Right lobe of liver (tissue), 6 donors: ENCODE data around the gene GFOD1. TPM values are rescaled to one million over a fixed set of nuclear protein-coding genes. Genes with fewer than 3 reads are reported as not detected.
A peak's percentile ranks its signal among the peaks of the same experiment; 100 is the strongest.
"Not testable (repeated sequence)": the region's sequence is repeated elsewhere in the genome, so short reads cannot be mapped to it uniquely, and the experiment has no call there.

Experiments used
- ATAC-seq, 4 donors: fragments of 200-7000 bp; cut with Tn5 transposase; one replicate each; pipeline ENCODE4 v1.9.1; 2020; ENCODE audit warnings: mild to moderate bottlenecking in 4 of 4, moderate library complexity in 4 of 4
- DNase-seq, 3 donors: peaks; one replicate each; pipeline ENCODE4 v3.0.0-alpha.2; 2020
- H3K27ac ChIP-seq, 3 donors: fragments of 200-600 bp; one replicate each; pipeline ENCODE4 v1.8.0; 2022
- H3K27me3 ChIP-seq, 2 donors: fragments of 200-600 bp; one replicate each; pipeline ENCODE4 v1.8.0; 2022
- H3K36me3 ChIP-seq, 4 donors: fragments of 200-600 bp; sonication (generic) in 1 of 4; one replicate each; pipeline versions ENCODE4 v1.5.1 to v1.8.0; 2017 to 2022; ENCODE audit warnings: control low read depth in 1 of 4
- H3K4me1 ChIP-seq, 4 donors: fragments of 200-600 bp; sonication (generic) in 1 of 4; one replicate each; pipeline versions ENCODE4 v1.5.1 to v1.8.0; 2017 to 2022; ENCODE audit warnings: control low read depth in 1 of 4
- H3K4me3 ChIP-seq, 3 donors: fragments of 200-600 bp; one replicate each; pipeline ENCODE4 v1.8.0; 2022
- H3K9me3 ChIP-seq, 4 donors: fragments of 200-600 bp; sonication (generic) in 1 of 4; one replicate each; pipeline versions ENCODE4 v1.5.1 to v1.8.0; 2017 to 2022; ENCODE audit warnings: control low read depth in 1 of 4
- CTCF ChIP-seq, 4 donors: fragments of 200-600 bp in 3 of 4; fragments of 450-650 bp in 1 of 4; IDR thresholded peaks; one replicate each; pipeline versions ENCODE4 v1.5.1 to v1.8.0; 2016 to 2022; ENCODE audit warnings: antibody characterized with exemption in 4 of 4, mild to moderate bottlenecking in 2 of 4
- POLR2A ChIP-seq: fragments of 450-650 bp; IDR thresholded peaks from one replicate; pipeline ENCODE4 v1.6.1; 2017; ENCODE audit warnings: antibody characterized with exemption, mild to moderate bottlenecking
- WGBS: methylation state at CpG from one replicate; pipeline ENCODE4 v1.1.6; 2018; ENCODE audit warnings: low coverage, low lambda C conversion rate; ENCODE audit not compliant: insufficient coverage; ENCODE audit errors: missing lambda C conversion rate; 5-methylcytosine and 5-hydroxymethylcytosine counted together
- intact Hi-C, 2 donors: fragments of 100-400 bp; cut with DNase I; formaldehyde crosslinking; loops; one replicate each; pipeline versions ENCODE4 v1.11.2 to v1.14.1; 2022
- total RNA-seq, 6 experiments: library from RNA; depleted of rRNA in 2 of 6; stranded (reverse); fragments of >200 nt in 2 of 6; fragmentation: NEBNext Ultra II Directional in 3 of 6; extraction: Animal tissue kit (Norgen Biotek cat#: 25700) in 3 of 6; gene quantifications; one replicate each; pipeline versions ENCODE4 v1.1.0 to v1.2.4, GENCODE V29; 2016 to 2023
- donor health status: DM: no; HTN: yes; CAD: no.
- donor health status: DM: no; HTN: no; CAD: no.
- donor health status: DM: no; HTN: no; CAD: no.
- donor health status: DM: no; HTN: yes; CAD: no.
- donor health status: DM: no; HTN: yes; CAD: no.

GFOD1 gene
- total RNA-seq, 6 experiments from 2014 or later: 5.4 to 8.5 (median 7.5) TPM

- H3K27me3 ChIP-seq: no peaks in the 10 kb centered on the region
- H3K27ac ChIP-seq: peak overlapping the region in 1 of 3 donors; percentile 60
- H3K9me3 ChIP-seq: no peaks in the 10 kb centered on the region
- no peak overlapping the region for H3K4me3 ChIP-seq
- TF ChIP-seq CTCF (IDR thresholded peaks at IDR 0.05): no peak
- TF ChIP-seq POLR2A: no peak
- DNase-seq (no peak), ATAC-seq (no peak)
- 82% methylated on average over 7 of the region's 8 CpGs for WGBS
- intact Hi-C loops: no loop called here
- H3K36me3 ChIP-seq: no peaks in the 10 kb centered on the region
- peaks cover 0 to 33% (median 0%) of the 10 kb centered on the region in 4 donors for H3K4me1 ChIP-seq
Observed at GRCh38 chr6:13463328-13463717, 24.1 kb downstream of the GFOD1 start.

- intact Hi-C loops: no loop called here
- DNase-seq: no peak
- peak overlapping the region in 1 of 3 donors; percentile 60 for H3K27ac ChIP-seq
- H3K4me3 ChIP-seq: no peak overlapping the region
- H3K27me3 ChIP-seq: no peaks in the 10 kb centered on the region
- WGBS: 49% methylated on average over 9 of the region's 12 CpGs
- H3K9me3 ChIP-seq: no peaks in the 10 kb centered on the region
- ATAC-seq: peak in 1 of 4 donors; percentile 13
- H3K4me1 ChIP-seq: peaks cover 0 to 38% (median 0%) of the 10 kb centered on the region in 4 donors
- TF ChIP-seq POLR2A: no peak
- no peak for TF ChIP-seq CTCF (IDR thresholded peaks at IDR 0.05)
- H3K36me3 ChIP-seq: no peaks in the 10 kb centered on the region
Observed at GRCh38 chr6:13462458-13463327, 24.7 kb downstream of the GFOD1 start.

- H3K4me3 ChIP-seq: no peak overlapping the region
- H3K9me3 ChIP-seq: no peaks in the 10 kb centered on the region
- H3K27ac ChIP-seq: peak overlapping the region in 1 of 3 donors; percentile 60
- H3K4me1 ChIP-seq: peaks cover 0 to 42% (median 0%) of the 10 kb centered on the region in 4 donors
- TF ChIP-seq CTCF (IDR thresholded peaks at IDR 0.05) (no peak), POLR2A (no peak)
- no peaks in the 10 kb centered on the region for H3K27me3 ChIP-seq
- 33% methylated on average over 3 of the region's 6 CpGs for WGBS
- ATAC-seq: peak; percentile 80 to 90 (median 86)
- H3K36me3 ChIP-seq: no peaks in the 10 kb centered on the region
- intact Hi-C loops: no loop called here
- DNase-seq: peak; percentile 75 to 82 (median 80)
Observed at GRCh38 chr6:13461805-13462204, 25.6 kb downstream of the GFOD1 start.

GRCh38 chr6:13461307-13461706 lies 26.1 kb downstream of the GFOD1 start:
- DNase-seq: no peak

GRCh38 chr6:13460289-13460688 lies 27.1 kb downstream of the GFOD1 start:
- intact Hi-C loops, H3K9me3 ChIP-seq, H3K27me3 ChIP-seq, DNase-seq, ATAC-seq, H3K36me3 ChIP-seq, H3K27ac ChIP-seq, H3K4me3 ChIP-seq: not testable (repeated sequence)
- H3K4me1 ChIP-seq: peaks cover 0 to 46% (median 0%) of the 10 kb centered on the region in 4 donors
- 63% methylated on average over 2 of the region's 2 CpGs for whole genome bisulfite sequencing

More at GRCh38 chr6:13461307-13461706, 26.1 kb downstream of the GFOD1 start:
- Histone ChIP-seq H3K27ac (peak overlapping the region in 1 of 3 donors; percentile 60), H3K9me3 (no peaks in the 10 kb centered on the region), H3K4me1 (peaks cover 0 to 43% (median 0%) of the 10 kb centered on the region in 4 donors), H3K27me3 (no peaks in the 10 kb centered on the region), H3K36me3 (no peaks in the 10 kb centered on the region), H3K4me3 (no peak overlapping the region)
- intact Hi-C loops: no loop called here
- no CpG with 5 or more reads among the region's 4 CpGs for WGBS
- peak in 1 of 4 donors; percentile 2 for ATAC-seq
- TF ChIP-seq CTCF (IDR thresholded peaks at IDR 0.05) (no peak), POLR2A (no peak)
